HEK293T (cell line): ENCODE measurements around the gene ZNF804B.

Source experiments
- BHLHE40 ChIP-seq: fragments of 450-650 bp; IDR thresholded peaks from 2 replicates; pipeline ENCODE4 v1.6.1; 2016; ENCODE audit warnings: mild to moderate bottlenecking, moderate library complexity, borderline replicate concordance
- CTBP1 ChIP-seq: fragments of 450-650 bp; IDR thresholded peaks from 2 replicates; pipeline ENCODE4 v1.6.1; 2016; ENCODE audit warnings: borderline replicate concordance
- ELF4 ChIP-seq: fragments of 450-650 bp; IDR thresholded peaks from 2 replicates; pipeline ENCODE4 v1.6.1; 2017; ENCODE audit warnings: antibody characterized with exemption
- FOXA1 ChIP-seq: fragments of 450-650 bp; IDR thresholded peaks from 2 replicates; pipeline ENCODE4 v1.6.1; 2016; ENCODE audit warnings: mild to moderate bottlenecking
- FOXK2 ChIP-seq: fragments of 450-650 bp; IDR thresholded peaks from 2 replicates; pipeline ENCODE4 v1.6.1; 2016; ENCODE audit warnings: mild to moderate bottlenecking
- HDGF ChIP-seq: fragments of 450-650 bp; IDR thresholded peaks from 2 replicates; pipeline ENCODE4 v1.6.1; 2017; ENCODE audit warnings: antibody characterized with exemption, borderline replicate concordance
- L3MBTL2 ChIP-seq: fragments of 450-650 bp; conservative IDR thresholded peaks from 2 replicates; pipeline ENCODE4 v1.6.1; 2016; ENCODE audit warnings: mild to moderate bottlenecking
- LEF1 ChIP-seq: fragments of 450-650 bp; IDR thresholded peaks from 2 replicates; pipeline ENCODE4 v1.6.1; 2017; ENCODE audit warnings: mild to moderate bottlenecking, borderline replicate concordance
- NFRKB ChIP-seq: fragments of 450-650 bp; IDR thresholded peaks from 2 replicates; pipeline ENCODE4 v1.6.1; 2016; ENCODE audit warnings: mild to moderate bottlenecking, moderate library complexity
- SP1 ChIP-seq: fragments of 450-650 bp; IDR thresholded peaks from 2 replicates; pipeline ENCODE4 v1.6.1; 2017
- SUZ12 ChIP-seq: fragments of 450-650 bp; IDR thresholded peaks from 2 replicates; pipeline ENCODE4 v1.6.1; 2016; ENCODE audit warnings: mild to moderate bottlenecking
- TARDBP ChIP-seq: fragments of 450-650 bp; IDR thresholded peaks from 2 replicates; pipeline ENCODE4 v1.6.1; 2016
- ZNF384 ChIP-seq: fragments of 450-650 bp; IDR thresholded peaks from 2 replicates; pipeline ENCODE4 v1.6.1; 2016
- TF ChIP-seq, protein P1 (sequence below): fragments of 450-650 bp; IDR thresholded peaks from 2 replicates; pipeline ENCODE4 v1.6.1; 2016

DNA sequence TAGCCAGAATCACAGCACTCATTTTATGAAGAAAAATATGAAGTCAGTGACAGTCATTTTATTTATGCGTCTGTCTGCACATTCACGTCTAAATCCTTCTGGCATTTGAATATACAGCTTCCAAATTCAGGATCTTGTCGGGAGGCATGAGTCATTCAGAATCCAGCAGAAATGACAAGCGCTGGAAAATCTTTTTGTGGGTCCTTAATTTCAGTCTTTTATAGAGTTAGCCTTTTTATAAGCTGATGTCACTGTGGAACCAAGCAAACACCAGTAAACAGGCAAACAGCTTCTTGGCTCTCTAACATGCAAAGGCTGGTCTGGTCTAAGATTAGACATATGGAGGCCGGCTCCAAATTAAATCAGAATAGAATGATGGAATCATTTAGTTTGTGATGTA is 424.2 kb downstream of the ZNF804B start:
- TF ChIP-seq L3MBTL2 (no peak), FOXA1 (no peak), NFRKB (no peak), SUZ12 (no peak), SP1 (no peak), FOXK2 (no peak), BHLHE40 (no peak), CTBP1 (no peak), LEF1 (no peak), HDGF (no peak), ELF4 (no peak), TARDBP (no peak), ZNF384 (no peak)
- TF ChIP-seq, protein P1, sequence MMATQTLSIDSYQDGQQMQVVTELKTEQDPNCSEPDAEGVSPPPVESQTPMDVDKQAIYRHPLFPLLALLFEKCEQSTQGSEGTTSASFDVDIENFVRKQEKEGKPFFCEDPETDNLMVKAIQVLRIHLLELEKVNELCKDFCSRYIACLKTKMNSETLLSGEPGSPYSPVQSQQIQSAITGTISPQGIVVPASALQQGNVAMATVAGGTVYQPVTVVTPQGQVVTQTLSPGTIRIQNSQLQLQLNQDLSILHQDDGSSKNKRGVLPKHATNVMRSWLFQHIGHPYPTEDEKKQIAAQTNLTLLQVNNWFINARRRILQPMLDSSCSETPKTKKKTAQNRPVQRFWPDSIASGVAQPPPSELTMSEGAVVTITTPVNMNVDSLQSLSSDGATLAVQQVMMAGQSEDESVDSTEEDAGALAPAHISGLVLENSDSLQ: no peak
